OCI-LY7 (cell line): ENCODE results near the gene CLEC2B.

ENCODE experiments used
- EZH2phosphoT487 ChIP-seq: fragments of 200-600 bp; sonication (generic); IDR thresholded peaks from 2 replicates; pipeline ENCODE4 v1.6.1; 2018; ENCODE audit warnings: low read depth, borderline replicate concordance, mild to moderate bottlenecking, mixed run types, antibody characterized with exemption, low read length, moderate library complexity, mixed read lengths
- TF ChIP-seq, protein P1 (sequence below): fragments of 200-600 bp; sonication (generic); conservative IDR thresholded peaks from 2 replicates; pipeline ENCODE4 v1.5.1; 2014; ENCODE audit warnings: mild to moderate bottlenecking, antibody characterized with exemption, low read length, moderate library complexity, mixed read lengths

DNA sequence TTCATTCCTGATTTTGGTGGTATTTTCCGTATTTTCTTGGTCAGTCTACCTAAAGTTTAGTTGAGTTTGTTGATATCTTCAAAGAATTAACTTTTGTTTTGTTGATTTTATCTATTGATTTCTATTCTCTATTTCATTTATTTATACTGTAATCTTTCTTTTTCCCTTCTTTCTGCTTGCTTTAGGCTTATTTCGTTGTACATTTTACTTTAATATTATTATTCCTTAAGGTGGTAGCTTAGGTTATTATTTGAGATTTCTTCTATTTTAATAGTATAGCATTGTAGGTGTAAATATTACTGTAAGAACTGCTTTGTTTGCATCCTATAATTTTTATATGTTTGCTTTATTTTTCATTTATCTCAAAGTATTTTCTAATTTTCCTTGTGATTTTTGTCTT lies 63.3 kb downstream of the CLEC2B start:
- TF ChIP-seq EZH2phosphoT487, result no peak
- TF ChIP-seq, protein P1, sequence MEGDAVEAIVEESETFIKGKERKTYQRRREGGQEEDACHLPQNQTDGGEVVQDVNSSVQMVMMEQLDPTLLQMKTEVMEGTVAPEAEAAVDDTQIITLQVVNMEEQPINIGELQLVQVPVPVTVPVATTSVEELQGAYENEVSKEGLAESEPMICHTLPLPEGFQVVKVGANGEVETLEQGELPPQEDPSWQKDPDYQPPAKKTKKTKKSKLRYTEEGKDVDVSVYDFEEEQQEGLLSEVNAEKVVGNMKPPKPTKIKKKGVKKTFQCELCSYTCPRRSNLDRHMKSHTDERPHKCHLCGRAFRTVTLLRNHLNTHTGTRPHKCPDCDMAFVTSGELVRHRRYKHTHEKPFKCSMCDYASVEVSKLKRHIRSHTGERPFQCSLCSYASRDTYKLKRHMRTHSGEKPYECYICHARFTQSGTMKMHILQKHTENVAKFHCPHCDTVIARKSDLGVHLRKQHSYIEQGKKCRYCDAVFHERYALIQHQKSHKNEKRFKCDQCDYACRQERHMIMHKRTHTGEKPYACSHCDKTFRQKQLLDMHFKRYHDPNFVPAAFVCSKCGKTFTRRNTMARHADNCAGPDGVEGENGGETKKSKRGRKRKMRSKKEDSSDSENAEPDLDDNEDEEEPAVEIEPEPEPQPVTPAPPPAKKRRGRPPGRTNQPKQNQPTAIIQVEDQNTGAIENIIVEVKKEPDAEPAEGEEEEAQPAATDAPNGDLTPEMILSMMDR, result no peak
